ENCODE measurements around the gene SLC7A8.

GRCh38 chr14:23209651-23210423, 26.4 kb upstream of the SLC7A8 start:
- no peak for TF ChIP-seq CTCF (IDR thresholded peaks at IDR 0.05; ENCODE audit: borderline replicate concordance, extremely low read depth, low read length, poor library complexity, severe bottlenecking)
- no peak for TF ChIP-seq EZH2 (IDR thresholded peaks at IDR 0.05; ENCODE audit: borderline replicate concordance, low read depth, low read length, severe bottlenecking)

All from DND-41 (cell line).